ENCODE results near the gene SH3BGRL3. TPM values are rescaled to one million over a fixed set of nuclear protein-coding genes. Genes with fewer than 3 reads are reported as not detected.

Gene SH3BGRL3
- total and polyA plus RNA-seq, 7 experiments from 2014 or later = 156 to 636 (median 380) TPM

DNA sequence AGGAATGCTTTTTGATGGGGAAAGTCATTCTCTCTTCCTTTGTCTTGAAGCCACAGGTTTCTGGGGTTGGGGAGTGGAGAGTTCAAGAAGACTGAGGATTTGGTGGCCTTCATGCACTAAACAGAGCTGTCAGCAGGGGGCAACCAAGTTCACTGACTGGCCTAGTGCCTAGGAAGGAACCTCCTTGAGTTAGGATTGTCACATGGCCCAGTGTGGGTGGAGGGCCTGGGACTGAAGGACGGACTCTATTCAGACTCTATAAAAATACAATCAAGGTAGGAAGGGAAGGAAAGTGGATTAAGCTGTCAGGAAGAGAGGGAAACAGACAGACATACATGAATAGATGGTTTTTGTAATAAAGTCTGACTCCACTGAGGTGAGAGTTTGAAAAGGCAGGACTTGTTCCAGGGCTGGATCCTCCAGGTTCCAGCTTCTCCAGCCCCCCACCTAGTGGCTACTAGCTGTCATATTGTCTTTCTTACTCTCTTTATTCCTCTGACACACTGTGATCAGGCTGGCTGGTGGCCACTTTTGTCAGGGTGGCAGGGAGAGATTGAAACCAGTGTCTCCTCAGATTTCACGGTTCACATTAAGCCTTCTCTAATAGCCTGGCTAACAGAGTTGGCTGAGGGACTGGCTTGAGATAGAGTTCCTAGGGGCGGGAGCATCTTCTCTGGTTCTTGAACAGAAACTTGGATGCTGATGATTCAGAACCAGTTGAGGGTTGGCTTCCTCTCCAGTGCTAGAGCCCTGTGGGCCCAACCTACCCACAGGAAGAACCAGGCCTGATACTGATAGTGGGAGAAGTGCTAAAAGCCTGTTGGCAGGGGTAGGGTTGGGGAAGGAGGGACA is 4.1 kb upstream of the SH3BGRL3 start:
- H3K27ac ChIP-seq (ENCODE audit: low read depth, low read length) = peak overlapping the region; percentile 86
- Mint-ChIP-seq H3K27me3 (no peaks in the 10 kb centered on the region), H3K4me3 (peak overlapping the region; percentile 32 to 79 (median 52)), H3K27ac (peak overlapping the region; percentile 67 to 97 (median 93)), H3K36me3 (peaks cover 4 to 42% (median 8%) of the 10 kb centered on the region in 5 donors), H3K9me3 (no peaks in the 10 kb centered on the region), H3K4me1 (peaks cover 29 to 56% (median 38%) of the 10 kb centered on the region in 7 donors)
- H3K4me3 ChIP-seq (ENCODE audit: low read length) = no peak overlapping the region
- peaks cover 41 to 46% of the 10 kb centered on the region in 2 donors for H3K4me1 ChIP-seq (ENCODE audit: control insufficient read depth in 2 of 2, insufficient read depth in 2 of 2, low read length in 2 of 2)
- peaks cover 0 to 29% (median 4%) of the 10 kb centered on the region in 3 experiments for H3K36me3 ChIP-seq (ENCODE audit: control insufficient read depth in 2 of 3, insufficient read depth in 3 of 3, low read length in 3 of 3)
- ATAC-seq = peak; percentile 71
- intact Hi-C loops (cut with micrococcal nuclease) = loop anchor here (1.0 to 5.0 kb wide), 13 partner anchors 8 to 194 kb away; partner anchors contain the start of genes CEP85 (in 2 of the 2) and PDIK1L (in 1 of the 2)
- ChIA-PET CTCF (interaction anchor here (0.5 to 17.9 kb wide), 22 partner anchors 9 to 429 kb away, joined by 3 to 541 read pairs (median 4); partner anchors contain the start of genes CD52, CEP85, UBXN11 and ZNF683), POLR2A (interaction anchor here (0.9 to 26.8 kb wide), 7 partner anchors 13 to 156 kb away, joined by 3 to 1967 read pairs (median 3); partner anchors contain the start of genes CD52, DHDDS and UBXN11)
- no peaks in the 10 kb centered on the region for H3K27me3 ChIP-seq (ENCODE audit: control insufficient read depth in 2 of 2, insufficient read depth in 2 of 2, low read length in 2 of 2)
- DNase-seq = peak; percentile 60 to 76 (median 70)
- H3K9me3 ChIP-seq (ENCODE audit: control insufficient read depth in 2 of 3, low read length in 3 of 3) = no peaks in the 10 kb centered on the region

GRCh38 chr1:26276432-26276838 is 3.5 kb upstream of the SH3BGRL3 start:
- peak overlapping the region; percentile 86 for H3K27ac ChIP-seq (ENCODE audit: low read depth, low read length)
- H3K9me3 ChIP-seq (ENCODE audit: control insufficient read depth in 2 of 3, low read length in 3 of 3) = no peaks in the 10 kb centered on the region
- Mint-ChIP-seq H3K36me3 (peaks cover 3 to 45% (median 13%) of the 10 kb centered on the region in 5 donors), H3K4me1 (peaks cover 36 to 62% (median 44%) of the 10 kb centered on the region in 7 donors), H3K27me3 (no peaks in the 10 kb centered on the region), H3K4me3 (peak overlapping the region in 8 of 10 donors; percentile 15 to 75 (median 42)), H3K9me3 (no peaks in the 10 kb centered on the region), H3K27ac (peak overlapping the region; percentile 67 to 97 (median 89))
- DNase-seq (no peak), ATAC-seq (no peak)
- no peaks in the 10 kb centered on the region for H3K27me3 ChIP-seq (ENCODE audit: control insufficient read depth in 2 of 2, insufficient read depth in 2 of 2, low read length in 2 of 2)
- intact Hi-C loops (cut with micrococcal nuclease) = loop anchor here (1.0 to 5.0 kb wide), 5 partner anchors 8 to 194 kb away; partner anchors contain the start of gene PDIK1L (in 1 of the 2)
- peaks cover 48 to 52% of the 10 kb centered on the region in 2 donors for H3K4me1 ChIP-seq (ENCODE audit: control insufficient read depth in 2 of 2, insufficient read depth in 2 of 2, low read length in 2 of 2)
- H3K36me3 ChIP-seq (ENCODE audit: control insufficient read depth in 2 of 3, insufficient read depth in 3 of 3, low read length in 3 of 3) = peaks cover 0 to 24% (median 4%) of the 10 kb centered on the region in 3 experiments
- ChIA-PET CTCF (interaction anchor here (0.5 to 17.9 kb wide), 18 partner anchors 9 to 162 kb away, joined by 3 to 541 read pairs (median 6); partner anchors contain the start of genes CD52, CEP85, UBXN11 and ZNF683), POLR2A (interaction anchor here (0.9 to 26.8 kb wide), 5 partner anchors 12 to 156 kb away, joined by 3 to 1967 read pairs (median 3); partner anchors contain the start of genes CD52, DHDDS and UBXN11)
- H3K4me3 ChIP-seq (ENCODE audit: low read length) = peak overlapping the region; percentile 13

GRCh38 chr1:26277261-26277661 is 2.6 kb upstream of the SH3BGRL3 start:
- no peaks in the 10 kb centered on the region for H3K9me3 ChIP-seq (ENCODE audit: control insufficient read depth in 2 of 3, low read length in 3 of 3)
- no peak for DNase-seq
- H3K36me3 ChIP-seq (ENCODE audit: control insufficient read depth in 2 of 3, insufficient read depth in 3 of 3, low read length in 3 of 3) = peaks cover 0 to 21% (median 4%) of the 10 kb centered on the region in 3 experiments
- H3K27ac Mint-ChIP-seq = peak overlapping the region in 8 of 9 donors; percentile 36 to 96 (median 88)
- H3K27me3 ChIP-seq (ENCODE audit: control insufficient read depth in 2 of 2, insufficient read depth in 2 of 2, low read length in 2 of 2) = no peaks in the 10 kb centered on the region
- peaks cover 1 to 44% (median 8%) of the 10 kb centered on the region in 5 donors for H3K36me3 Mint-ChIP-seq
- ChIA-PET POLR2A (interaction anchor here (0.7 to 26.8 kb wide), 5 partner anchors 10 to 155 kb away, joined by 3 to 1967 read pairs (median 3); partner anchors contain the start of genes CD52, DHDDS and UBXN11), CTCF (interaction anchor here (0.7 to 17.9 kb wide), 10 partner anchors 8 to 163 kb away, joined by 3 to 541 read pairs (median 12); partner anchors contain the start of gene CD52)
- intact Hi-C loops (cut with micrococcal nuclease) = loop anchor here (5.0 kb wide), 2 partner anchors 100 to 165 kb away; partner anchors contain the start of gene PDIK1L (in 1 of the 2)
- no peaks in the 10 kb centered on the region for H3K9me3 Mint-ChIP-seq
- peak overlapping the region in 3 of 10 donors; percentile 31 to 75 (median 56) for H3K4me3 Mint-ChIP-seq
- ATAC-seq = no peak
- peaks cover 55 to 58% of the 10 kb centered on the region in 2 donors for H3K4me1 ChIP-seq (ENCODE audit: control insufficient read depth in 2 of 2, insufficient read depth in 2 of 2, low read length in 2 of 2)
- no peak overlapping the region for H3K4me3 ChIP-seq (ENCODE audit: low read length)
- no peaks in the 10 kb centered on the region for H3K27me3 Mint-ChIP-seq
- peak overlapping the region; percentile 86 for H3K27ac ChIP-seq (ENCODE audit: low read depth, low read length)
- H3K4me1 Mint-ChIP-seq = peaks cover 41 to 68% (median 49%) of the 10 kb centered on the region in 7 donors

DNA sequence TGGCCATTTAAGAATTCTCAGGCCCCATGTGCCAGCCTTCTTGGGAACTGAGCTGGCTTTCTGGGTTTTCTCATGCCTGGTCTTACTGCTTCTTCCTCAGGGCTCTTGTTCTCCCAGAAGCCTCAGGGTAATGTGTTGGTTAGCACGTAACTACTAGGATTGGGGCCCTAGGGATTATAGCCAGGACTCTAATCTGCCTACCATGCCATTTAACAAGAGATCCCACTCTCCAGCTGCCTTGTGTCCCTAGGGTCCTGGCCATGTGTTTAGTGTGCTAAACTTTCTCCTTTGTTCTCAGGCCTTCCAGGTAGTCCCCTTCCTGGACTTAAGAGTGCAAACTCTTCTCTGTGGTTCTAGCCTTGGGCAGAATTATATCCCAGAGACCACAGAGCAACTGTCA is 2.2 kb upstream of the SH3BGRL3 start:
- Histone ChIP-seq H3K36me3 (ENCODE audit: control insufficient read depth in 2 of 3, insufficient read depth in 3 of 3, low read length in 3 of 3) (peaks cover 0 to 23% (median 4%) of the 10 kb centered on the region in 3 experiments), H3K4me1 (ENCODE audit: control insufficient read depth in 2 of 2, insufficient read depth in 2 of 2, low read length in 2 of 2) (peaks cover 60 to 63% of the 10 kb centered on the region in 2 donors), H3K27ac (ENCODE audit: low read depth, low read length) (peak overlapping the region; percentile 86), H3K9me3 (ENCODE audit: control insufficient read depth in 2 of 3, low read length in 3 of 3) (no peaks in the 10 kb centered on the region), H3K4me3 (ENCODE audit: low read length) (no peak overlapping the region), H3K27me3 (ENCODE audit: control insufficient read depth in 2 of 2, insufficient read depth in 2 of 2, low read length in 2 of 2) (no peaks in the 10 kb centered on the region)
- H3K4me1 Mint-ChIP-seq = peaks cover 46 to 72% (median 53%) of the 10 kb centered on the region in 7 donors
- no peak for ATAC-seq
- peak overlapping the region in 1 of 10 donors; percentile 51 for H3K4me3 Mint-ChIP-seq
- DNase-seq = no peak
- intact Hi-C loops (cut with micrococcal nuclease) = loop anchor here (2.0 to 5.0 kb wide), 3 partner anchors 100 to 195 kb away; partner anchors contain the start of genes HMGN2 (in 1 of the 2) and PDIK1L (in 1 of the 2)
- peaks cover 0 to 45% (median 7%) of the 10 kb centered on the region in 5 donors for H3K36me3 Mint-ChIP-seq
- no peaks in the 10 kb centered on the region for H3K9me3 Mint-ChIP-seq
- no peaks in the 10 kb centered on the region for H3K27me3 Mint-ChIP-seq
- peak overlapping the region in 6 of 9 donors; percentile 83 to 96 (median 92) for H3K27ac Mint-ChIP-seq
- ChIA-PET CTCF (interaction anchor here (0.8 to 17.9 kb wide), 7 partner anchors 7 to 140 kb away, joined by 3 to 541 read pairs (median 15); partner anchors contain the start of gene CD52), POLR2A (interaction anchor here (0.6 to 26.8 kb wide), 5 partner anchors 10 to 156 kb away, joined by 3 to 1967 read pairs (median 6); partner anchors contain the start of genes CD52 and UBXN11)

DNA sequence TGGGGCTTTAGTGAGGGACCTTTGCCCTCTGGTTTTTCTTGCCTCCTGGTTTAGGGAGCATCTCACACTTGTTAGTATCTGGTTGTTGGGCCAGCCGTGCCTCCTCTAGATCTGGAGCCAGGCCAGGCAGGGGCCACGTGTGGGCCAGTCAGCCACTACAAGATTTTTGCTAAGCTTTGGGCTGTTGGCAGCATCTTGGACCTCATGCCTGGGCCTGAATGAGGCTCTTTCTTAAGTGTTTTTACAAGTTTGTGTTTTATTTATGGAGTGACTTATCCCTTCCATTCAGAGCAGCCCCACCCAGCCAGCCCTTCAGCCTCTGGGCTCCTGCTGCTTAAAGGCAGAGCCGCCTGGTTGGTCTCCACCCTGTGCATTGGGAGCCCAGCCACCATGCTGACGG is 1.6 kb upstream of the SH3BGRL3 start:
- no peaks in the 10 kb centered on the region for H3K27me3 Mint-ChIP-seq
- Histone ChIP-seq H3K36me3 (ENCODE audit: control insufficient read depth in 2 of 3, insufficient read depth in 3 of 3, low read length in 3 of 3) (peaks cover 0 to 26% (median 4%) of the 10 kb centered on the region in 3 experiments), H3K27ac (ENCODE audit: low read depth, low read length) (peak overlapping the region; percentile 86), H3K4me1 (ENCODE audit: control insufficient read depth in 2 of 2, insufficient read depth in 2 of 2, low read length in 2 of 2) (peaks cover 66 to 68% of the 10 kb centered on the region in 2 donors), H3K27me3 (ENCODE audit: control insufficient read depth in 2 of 2, insufficient read depth in 2 of 2, low read length in 2 of 2) (no peaks in the 10 kb centered on the region), H3K4me3 (ENCODE audit: low read length) (no peak overlapping the region), H3K9me3 (ENCODE audit: control insufficient read depth in 2 of 3, low read length in 3 of 3) (no peaks in the 10 kb centered on the region)
- H3K27ac Mint-ChIP-seq = peak overlapping the region in 8 of 9 donors; percentile 83 to 96 (median 92)
- DNase-seq (no peak), ATAC-seq (no peak)
- peaks cover 0 to 45% (median 7%) of the 10 kb centered on the region in 5 donors for H3K36me3 Mint-ChIP-seq
- intact Hi-C loops (cut with micrococcal nuclease) = loop anchor here (2.0 to 5.0 kb wide), 3 partner anchors 99 to 194 kb away; partner anchors contain the start of genes HMGN2 (in 1 of the 2) and PDIK1L (in 1 of the 2)
- CTCF ChIA-PET = interaction anchor here (0.8 to 17.9 kb wide), 3 partner anchors 44 to 139 kb away, joined by 6 to 541 read pairs (median 15); partner anchors contain the start of gene CD52
- peak overlapping the region in 7 of 10 donors; percentile 16 to 94 (median 90) for H3K4me3 Mint-ChIP-seq
- no peaks in the 10 kb centered on the region for H3K9me3 Mint-ChIP-seq
- H3K4me1 Mint-ChIP-seq = peaks cover 52 to 78% (median 59%) of the 10 kb centered on the region in 7 donors
- POLR2A ChIA-PET = interaction anchor here (0.6 to 26.8 kb wide), 5 partner anchors 11 to 155 kb away, joined by 4 to 1967 read pairs (median 10); partner anchors contain the start of genes CD52, CEP85, UBXN11 and ZNF593
